ENCODE data around the gene ZEB2.

DNA sequence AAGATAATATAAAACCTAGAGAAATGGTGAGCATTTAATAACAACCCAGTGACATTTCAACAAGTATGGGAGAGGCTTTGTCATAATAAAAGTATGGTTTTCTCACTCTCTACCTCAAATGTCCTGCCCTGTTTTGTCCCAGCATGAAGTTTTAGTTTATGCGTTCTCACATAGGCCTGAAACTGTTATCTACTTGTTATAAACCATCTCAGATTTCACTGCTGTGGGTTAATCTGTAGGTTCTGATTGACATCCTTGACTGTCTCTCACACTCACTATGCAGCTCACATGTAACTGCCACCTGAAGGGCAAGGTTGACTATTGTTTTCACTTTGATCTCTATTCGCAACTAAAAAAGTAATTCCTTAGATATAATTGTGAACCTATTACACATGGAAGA, 44.9 kb downstream of the ZEB2 start:
- TF ChIP-seq, protein P1, sequence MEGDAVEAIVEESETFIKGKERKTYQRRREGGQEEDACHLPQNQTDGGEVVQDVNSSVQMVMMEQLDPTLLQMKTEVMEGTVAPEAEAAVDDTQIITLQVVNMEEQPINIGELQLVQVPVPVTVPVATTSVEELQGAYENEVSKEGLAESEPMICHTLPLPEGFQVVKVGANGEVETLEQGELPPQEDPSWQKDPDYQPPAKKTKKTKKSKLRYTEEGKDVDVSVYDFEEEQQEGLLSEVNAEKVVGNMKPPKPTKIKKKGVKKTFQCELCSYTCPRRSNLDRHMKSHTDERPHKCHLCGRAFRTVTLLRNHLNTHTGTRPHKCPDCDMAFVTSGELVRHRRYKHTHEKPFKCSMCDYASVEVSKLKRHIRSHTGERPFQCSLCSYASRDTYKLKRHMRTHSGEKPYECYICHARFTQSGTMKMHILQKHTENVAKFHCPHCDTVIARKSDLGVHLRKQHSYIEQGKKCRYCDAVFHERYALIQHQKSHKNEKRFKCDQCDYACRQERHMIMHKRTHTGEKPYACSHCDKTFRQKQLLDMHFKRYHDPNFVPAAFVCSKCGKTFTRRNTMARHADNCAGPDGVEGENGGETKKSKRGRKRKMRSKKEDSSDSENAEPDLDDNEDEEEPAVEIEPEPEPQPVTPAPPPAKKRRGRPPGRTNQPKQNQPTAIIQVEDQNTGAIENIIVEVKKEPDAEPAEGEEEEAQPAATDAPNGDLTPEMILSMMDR (IDR thresholded peaks at IDR 0.05; ENCODE audit: low read depth, low read length, poor library complexity, severe bottlenecking), result no peak
- no peak for TF ChIP-seq EZH2phosphoT487 (IDR thresholded peaks at IDR 0.05; ENCODE audit: borderline replicate concordance, low read length)
